Measurements from ENCODE around the gene AHRR.
A peak's percentile ranks its signal among the peaks of the same experiment; 100 is the strongest.
"Not testable (repeated sequence)": the region's sequence is repeated elsewhere in the genome, so short reads cannot be mapped to it uniquely, and the experiment has no call there.

AHRR gene

GRCh38 chr5:376799-377325, 55.3 kb downstream of the AHRR start:
- DNase-seq (ENCODE audit: low read depth in 1 of 2, low spot score in 1 of 2), result no peak

GRCh38 chr5:377326-377981, 55.9 kb downstream of the AHRR start:
- DNase-seq (ENCODE audit: low read depth in 1 of 2, low spot score in 1 of 2), result no peak

GRCh38 chr5:378301-378891, 56.9 kb downstream of the AHRR start:
- no peak for DNase-seq (ENCODE audit: low read depth in 1 of 2, low spot score in 1 of 2)

GRCh38 chr5:378976-379742, 57.6 kb downstream of the AHRR start:
- DNase-seq (ENCODE audit: low read depth in 1 of 2, low spot score in 1 of 2), result no peak

GRCh38 chr5:380701-381309, 59.3 kb downstream of the AHRR start:
- DNase-seq (ENCODE audit: low read depth in 1 of 2, low spot score in 1 of 2), result no peak

GRCh38 chr5:383066-383465, 61.6 kb downstream of the AHRR start:
- DNase-seq (ENCODE audit: low read depth in 1 of 2, low spot score in 1 of 2), result no peak

GRCh38 chr5:383621-384020, 62.1 kb downstream of the AHRR start:
- no peak for DNase-seq (ENCODE audit: low read depth in 1 of 2, low spot score in 1 of 2)

GRCh38 chr5:384576-384975, 63.1 kb downstream of the AHRR start:
- not testable (repeated sequence) for DNase-seq (ENCODE audit: low read depth in 1 of 2, low spot score in 1 of 2)

GRCh38 chr5:385321-385720, 63.8 kb downstream of the AHRR start:
- no peak for DNase-seq (ENCODE audit: low read depth in 1 of 2, low spot score in 1 of 2)

GRCh38 chr5:386432-387341, 65.2 kb downstream of the AHRR start:
- no peak for DNase-seq (ENCODE audit: low read depth in 1 of 2, low spot score in 1 of 2)

GRCh38 chr5:387491-388265, 66.2 kb downstream of the AHRR start:
- no peak for DNase-seq (ENCODE audit: low read depth in 1 of 2, low spot score in 1 of 2)

GRCh38 chr5:388266-389196, 67.0 kb downstream of the AHRR start:
- DNase-seq (ENCODE audit: low read depth in 1 of 2, low spot score in 1 of 2), result no peak

GRCh38 chr5:389197-389821, 67.8 kb downstream of the AHRR start:
- DNase-seq (ENCODE audit: low read depth in 1 of 2, low spot score in 1 of 2), result no peak

- DNase-seq (ENCODE audit: low read depth in 1 of 2, low spot score in 1 of 2), result no peak
These were observed 68.5 kb downstream of the AHRR start for GRCh38 chr5:389891-390622.

- DNase-seq (ENCODE audit: low read depth in 1 of 2, low spot score in 1 of 2), result no peak
These were observed 69.3 kb downstream of the AHRR start for GRCh38 chr5:390623-391491.

GRCh38 chr5:392431-392988, 71.0 kb downstream of the AHRR start:
- peak; percentile 22 to 58 for DNase-seq (ENCODE audit: low read depth in 1 of 2, low spot score in 1 of 2)
